Head of caudate nucleus (tissue), 42 donors: ENCODE results near the gene SKOR1.

Experiments used
- DNase-seq, 42 donors: peaks; one replicate each; pipeline versions ENCODE4 v3.0.0 to v3.0.0-alpha.2; 2020 to 2021; ENCODE audit warnings: mixed read lengths in 7 of 42
- intact Hi-C: fragments of 100-400 bp; cut with DNase I; formaldehyde crosslinking; loops from one replicate; pipeline ENCODE4 v1.15.0; 2022

The SKOR1 gene

GRCh38 chr15:67863442-67863987 is 38.2 kb downstream of the SKOR1 start:
- intact Hi-C loops: loop anchor here (2.0 kb wide), 1 partner anchor 291 kb away; no protein-coding TSS in a partner anchor
- peak; percentile 49 to 91 (median 80) for DNase-seq

- DNase-seq: no peak
- intact Hi-C loops: no loop called here
Measured at GRCh38 chr15:67865331-67865730, 40.0 kb downstream of the SKOR1 start.

- intact Hi-C loops: no loop called here
- no peak for DNase-seq
Measured at GRCh38 chr15:67865766-67866165, 40.5 kb downstream of the SKOR1 start.

- intact Hi-C loops: no loop called here
- DNase-seq: no peak
Measured at GRCh38 chr15:67869701-67870100, 44.4 kb downstream of the SKOR1 start.

GRCh38 chr15:67870868-67871408 is 45.6 kb downstream of the SKOR1 start:
- intact Hi-C loops: no loop called here
- no peak for DNase-seq

- intact Hi-C loops: no loop called here
- DNase-seq: no peak
Measured at GRCh38 chr15:67873777-67874176, 48.5 kb downstream of the SKOR1 start.

- no peak for DNase-seq
- intact Hi-C loops: no loop called here
Measured at GRCh38 chr15:67878712-67879206, 53.5 kb downstream of the SKOR1 start.

GRCh38 chr15:67879440-67880129 is 54.3 kb downstream of the SKOR1 start:
- DNase-seq: no peak
- intact Hi-C loops: no loop called here

- peak in 6 of 42 donors; percentile 9 to 43 (median 20) for DNase-seq
- intact Hi-C loops: no loop called here
Measured at GRCh38 chr15:67880651-67881182, 55.4 kb downstream of the SKOR1 start.

GRCh38 chr15:67882487-67883233 is 57.4 kb downstream of the SKOR1 start:
- peak in 16 of 42 donors; percentile 11 to 62 (median 32) for DNase-seq
- intact Hi-C loops: no loop called here

GRCh38 chr15:67883234-67883773 is 58.0 kb downstream of the SKOR1 start:
- DNase-seq: peak in 28 of 42 donors; percentile 5 to 74 (median 33)
- intact Hi-C loops: no loop called here

GRCh38 chr15:67884009-67884408 is 58.7 kb downstream of the SKOR1 start:
- no peak for DNase-seq
- intact Hi-C loops: no loop called here
